HEK293T (cell line): ENCODE data around the gene EDC4.

Experiments used
- CTCF ChIA-PET: fragments of 350-600 bp; formaldehyde crosslinking; extraction: SDS; loops from one replicate; lab custom pipeline; 2021; ENCODE audit warnings: antibody characterized with exemption, inconsistent platforms; lab: Yijun Ruan, JAX
- POLR2A ChIA-PET: fragments of 350-600 bp; formaldehyde crosslinking; extraction: SDS; loops from one replicate; lab custom pipeline; 2020; ENCODE audit warnings: antibody characterized with exemption, inconsistent platforms; lab: Yijun Ruan, JAX
- DNase-seq: peaks from one replicate; pipeline ENCODE4 v3.0.0; 2012; ENCODE audit warnings: mixed read lengths; ENCODE audit errors: extremely low spot score
- ARNT ChIP-seq: fragments of 450-650 bp; IDR thresholded peaks from 2 replicates; pipeline ENCODE4 v1.6.1; 2017; ENCODE audit warnings: mild to moderate bottlenecking
- BHLHE40 ChIP-seq: fragments of 450-650 bp; IDR thresholded peaks from 2 replicates; pipeline ENCODE4 v1.6.1; 2016; ENCODE audit warnings: mild to moderate bottlenecking, moderate library complexity, borderline replicate concordance
- CTBP1 ChIP-seq: fragments of 450-650 bp; IDR thresholded peaks from 2 replicates; pipeline ENCODE4 v1.6.1; 2016; ENCODE audit warnings: borderline replicate concordance
- ELF4 ChIP-seq: fragments of 450-650 bp; IDR thresholded peaks from 2 replicates; pipeline ENCODE4 v1.6.1; 2017; ENCODE audit warnings: antibody characterized with exemption
- FOXA1 ChIP-seq: fragments of 450-650 bp; IDR thresholded peaks from 2 replicates; pipeline ENCODE4 v1.6.1; 2016; ENCODE audit warnings: mild to moderate bottlenecking
- FOXK2 ChIP-seq: fragments of 450-650 bp; IDR thresholded peaks from 2 replicates; pipeline ENCODE4 v1.6.1; 2016; ENCODE audit warnings: mild to moderate bottlenecking
- FOXM1 ChIP-seq: fragments of 450-650 bp; IDR thresholded peaks from 2 replicates; pipeline ENCODE4 v1.6.1; 2017; ENCODE audit warnings: mild to moderate bottlenecking, borderline replicate concordance
- HDGF ChIP-seq: fragments of 450-650 bp; IDR thresholded peaks from 2 replicates; pipeline ENCODE4 v1.6.1; 2017; ENCODE audit warnings: antibody characterized with exemption, borderline replicate concordance
- L3MBTL2 ChIP-seq: fragments of 450-650 bp; conservative IDR thresholded peaks from 2 replicates; pipeline ENCODE4 v1.6.1; 2016; ENCODE audit warnings: mild to moderate bottlenecking
- LEF1 ChIP-seq: fragments of 450-650 bp; IDR thresholded peaks from 2 replicates; pipeline ENCODE4 v1.6.1; 2017; ENCODE audit warnings: mild to moderate bottlenecking, borderline replicate concordance
- NFRKB ChIP-seq: fragments of 450-650 bp; IDR thresholded peaks from 2 replicates; pipeline ENCODE4 v1.6.1; 2016; ENCODE audit warnings: mild to moderate bottlenecking, moderate library complexity
- PKNOX1 ChIP-seq: fragments of 450-650 bp; IDR thresholded peaks from 2 replicates; pipeline ENCODE4 v1.6.1; 2016
- SP1 ChIP-seq: fragments of 450-650 bp; IDR thresholded peaks from 2 replicates; pipeline ENCODE4 v1.6.1; 2017
- SUZ12 ChIP-seq: fragments of 450-650 bp; IDR thresholded peaks from 2 replicates; pipeline ENCODE4 v1.6.1; 2016; ENCODE audit warnings: mild to moderate bottlenecking
- TARDBP ChIP-seq: fragments of 450-650 bp; IDR thresholded peaks from 2 replicates; pipeline ENCODE4 v1.6.1; 2016
- ZNF384 ChIP-seq: fragments of 450-650 bp; IDR thresholded peaks from 2 replicates; pipeline ENCODE4 v1.6.1; 2016

Gene EDC4

GRCh38 chr16:67928561-67929364 is 55.9 kb downstream of the EDC4 start:
- TF ChIP-seq FOXA1 (no peak), FOXK2 (no peak), LEF1 (no peak), FOXM1 (no peak), ARNT (no peak), ELF4 (no peak), PKNOX1 (no peak), SP1 (no peak), ZNF384 (no peak), L3MBTL2 (no peak), NFRKB (no peak), TARDBP (no peak), HDGF (no peak), SUZ12 (no peak), CTBP1 (no peak), BHLHE40 (no peak)
- peak; percentile 82 for DNase-seq
- POLR2A ChIA-PET = no interaction called here
- CTCF ChIA-PET = interaction anchor here (0.9 to 1.4 kb wide), 2 partner anchors 45 to 49 kb away, joined by 4 to 6 read pairs; no protein-coding TSS in a partner anchor

- ChIA-PET CTCF (no interaction called here), POLR2A (no interaction called here)
- TF ChIP-seq TARDBP = no peak
- no peak for TF ChIP-seq ARNT
- TF ChIP-seq NFRKB = no peak
- TF ChIP-seq L3MBTL2 = no peak
- TF ChIP-seq PKNOX1 = no peak
- TF ChIP-seq SP1 = no peak
- TF ChIP-seq FOXA1 = no peak
Observed at GRCh38 chr16:67930191-67930590, 57.3 kb downstream of the EDC4 start.

GRCh38 chr16:67930678-67931211 is 57.9 kb downstream of the EDC4 start:
- no peak for TF ChIP-seq CTBP1
- TF ChIP-seq BHLHE40 = no peak
- no peak for TF ChIP-seq FOXM1
- no peak for TF ChIP-seq PKNOX1
- TF ChIP-seq FOXK2 = no peak
- no peak for TF ChIP-seq SP1
- TF ChIP-seq TARDBP = no peak
- no peak for TF ChIP-seq FOXA1
- TF ChIP-seq ARNT = no peak
- CTCF ChIA-PET = interaction anchor here (1.7 kb wide), 1 partner anchor 47 kb away, joined by 5 read pairs; no protein-coding TSS in a partner anchor
- DNase-seq = no peak
- POLR2A ChIA-PET = interaction anchor here (1.1 kb wide), 1 partner anchor 16 kb away, joined by 3 read pairs; no protein-coding TSS in a partner anchor

More at GRCh38 chr16:67930191-67930590, 57.3 kb downstream of the EDC4 start:
- DNase-seq = no peak
